HL-60 (cell line): ENCODE measurements around the gene PACS1.

Experiments used
- GABPA ChIP-seq: IDR thresholded peaks from 2 replicates; pipeline ENCODE4 v1.6.1; 2012; ENCODE audit warnings: low read depth
- POLR2AphosphoS5 ChIP-seq: IDR thresholded peaks from 2 replicates; pipeline ENCODE4 v1.6.1; 2012; ENCODE audit warnings: low read depth
- SPI1 ChIP-seq: IDR thresholded peaks from 2 replicates; pipeline ENCODE4 v1.6.1; 2012; ENCODE audit warnings: low read depth, mild to moderate bottlenecking, borderline replicate concordance
- TF ChIP-seq, protein P1 (sequence below): IDR thresholded peaks from one replicate; pipeline ENCODE4 v1.5.1; 2011; ENCODE audit warnings: low read length, control low read depth, inconsistent platforms; ENCODE audit not compliant: insufficient read depth
- TF ChIP-seq, protein P2 (sequence below): IDR thresholded peaks from 2 replicates; pipeline ENCODE4 v1.6.1; 2012; ENCODE audit warnings: low read depth; ENCODE audit not compliant: insufficient replicate concordance

DNA sequence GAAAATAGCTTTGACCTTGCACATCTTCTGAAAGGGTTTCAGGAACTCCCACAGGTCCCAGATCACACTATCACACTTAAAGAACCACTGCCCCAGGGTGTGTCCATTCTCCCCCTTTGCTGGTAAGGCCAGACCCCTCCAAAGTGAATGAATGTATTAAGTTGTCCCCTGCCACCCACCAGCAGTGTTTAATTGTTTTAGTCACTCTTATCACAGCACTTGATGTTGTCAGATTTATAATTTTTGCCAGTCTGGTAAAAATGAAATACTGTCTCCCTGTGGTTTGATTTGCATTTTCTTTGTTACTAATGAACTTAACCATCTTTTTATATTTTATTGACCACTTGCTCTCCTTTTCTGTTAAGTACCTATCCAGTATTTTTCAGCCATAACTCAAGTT is 108.8 kb downstream of the PACS1 start:
- TF ChIP-seq, protein P1, sequence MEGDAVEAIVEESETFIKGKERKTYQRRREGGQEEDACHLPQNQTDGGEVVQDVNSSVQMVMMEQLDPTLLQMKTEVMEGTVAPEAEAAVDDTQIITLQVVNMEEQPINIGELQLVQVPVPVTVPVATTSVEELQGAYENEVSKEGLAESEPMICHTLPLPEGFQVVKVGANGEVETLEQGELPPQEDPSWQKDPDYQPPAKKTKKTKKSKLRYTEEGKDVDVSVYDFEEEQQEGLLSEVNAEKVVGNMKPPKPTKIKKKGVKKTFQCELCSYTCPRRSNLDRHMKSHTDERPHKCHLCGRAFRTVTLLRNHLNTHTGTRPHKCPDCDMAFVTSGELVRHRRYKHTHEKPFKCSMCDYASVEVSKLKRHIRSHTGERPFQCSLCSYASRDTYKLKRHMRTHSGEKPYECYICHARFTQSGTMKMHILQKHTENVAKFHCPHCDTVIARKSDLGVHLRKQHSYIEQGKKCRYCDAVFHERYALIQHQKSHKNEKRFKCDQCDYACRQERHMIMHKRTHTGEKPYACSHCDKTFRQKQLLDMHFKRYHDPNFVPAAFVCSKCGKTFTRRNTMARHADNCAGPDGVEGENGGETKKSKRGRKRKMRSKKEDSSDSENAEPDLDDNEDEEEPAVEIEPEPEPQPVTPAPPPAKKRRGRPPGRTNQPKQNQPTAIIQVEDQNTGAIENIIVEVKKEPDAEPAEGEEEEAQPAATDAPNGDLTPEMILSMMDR: no peak
- TF ChIP-seq POLR2AphosphoS5: no peak
- TF ChIP-seq, protein P2, sequence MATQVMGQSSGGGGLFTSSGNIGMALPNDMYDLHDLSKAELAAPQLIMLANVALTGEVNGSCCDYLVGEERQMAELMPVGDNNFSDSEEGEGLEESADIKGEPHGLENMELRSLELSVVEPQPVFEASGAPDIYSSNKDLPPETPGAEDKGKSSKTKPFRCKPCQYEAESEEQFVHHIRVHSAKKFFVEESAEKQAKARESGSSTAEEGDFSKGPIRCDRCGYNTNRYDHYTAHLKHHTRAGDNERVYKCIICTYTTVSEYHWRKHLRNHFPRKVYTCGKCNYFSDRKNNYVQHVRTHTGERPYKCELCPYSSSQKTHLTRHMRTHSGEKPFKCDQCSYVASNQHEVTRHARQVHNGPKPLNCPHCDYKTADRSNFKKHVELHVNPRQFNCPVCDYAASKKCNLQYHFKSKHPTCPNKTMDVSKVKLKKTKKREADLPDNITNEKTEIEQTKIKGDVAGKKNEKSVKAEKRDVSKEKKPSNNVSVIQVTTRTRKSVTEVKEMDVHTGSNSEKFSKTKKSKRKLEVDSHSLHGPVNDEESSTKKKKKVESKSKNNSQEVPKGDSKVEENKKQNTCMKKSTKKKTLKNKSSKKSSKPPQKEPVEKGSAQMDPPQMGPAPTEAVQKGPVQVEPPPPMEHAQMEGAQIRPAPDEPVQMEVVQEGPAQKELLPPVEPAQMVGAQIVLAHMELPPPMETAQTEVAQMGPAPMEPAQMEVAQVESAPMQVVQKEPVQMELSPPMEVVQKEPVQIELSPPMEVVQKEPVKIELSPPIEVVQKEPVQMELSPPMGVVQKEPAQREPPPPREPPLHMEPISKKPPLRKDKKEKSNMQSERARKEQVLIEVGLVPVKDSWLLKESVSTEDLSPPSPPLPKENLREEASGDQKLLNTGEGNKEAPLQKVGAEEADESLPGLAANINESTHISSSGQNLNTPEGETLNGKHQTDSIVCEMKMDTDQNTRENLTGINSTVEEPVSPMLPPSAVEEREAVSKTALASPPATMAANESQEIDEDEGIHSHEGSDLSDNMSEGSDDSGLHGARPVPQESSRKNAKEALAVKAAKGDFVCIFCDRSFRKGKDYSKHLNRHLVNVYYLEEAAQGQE: no peak
- no peak for TF ChIP-seq GABPA
- no peak for TF ChIP-seq SPI1
